GM19239 (cell line): Measurements from ENCODE around the gene HSPG2.
"Not testable (repeated sequence)": the region's sequence is repeated elsewhere in the genome, so short reads cannot be mapped to it uniquely, and the experiment has no call there.

Experiments
- DNase-seq: peaks from one replicate; pipeline ENCODE4 v3.0.0; 2011; ENCODE audit warnings: low spot score; ENCODE audit not compliant: insufficient read length
- FAIRE-seq: peaks from 2 replicates; lab custom pipeline; 2011; peaks lifted over from hg19 to GRCh38; lab: Jason Lieb, UNC

Gene HSPG2

GRCh38 chr1:21935891-21936365, 1.2 kb downstream of the HSPG2 start:
- no peak for FAIRE-seq
- DNase-seq = no peak

DNA sequence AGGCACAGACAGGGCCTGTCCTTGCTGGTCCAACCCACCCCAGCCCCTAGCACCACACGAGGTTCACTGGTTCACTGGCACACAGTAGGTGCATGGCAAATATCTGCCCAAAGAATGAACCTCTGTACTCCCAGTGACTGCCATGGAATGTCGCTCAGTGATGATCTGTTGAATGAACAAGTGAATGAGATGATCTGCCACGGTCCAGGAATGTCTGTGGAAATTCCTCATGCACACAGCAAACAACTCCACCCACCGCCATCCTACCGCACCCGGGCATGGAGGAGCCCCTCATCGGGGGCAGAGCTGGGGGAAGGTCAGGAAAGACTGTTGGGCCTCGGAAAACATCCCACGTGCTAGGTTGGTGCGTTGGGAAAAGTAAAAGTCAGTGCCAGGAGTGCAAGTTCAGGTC, 1.7 kb downstream of the HSPG2 start:
- DNase-seq (no peak), FAIRE-seq (no peak)

GRCh38 chr1:21933397-21934248, 3.5 kb downstream of the HSPG2 start:
- no peak for FAIRE-seq
- no peak for DNase-seq

DNA sequence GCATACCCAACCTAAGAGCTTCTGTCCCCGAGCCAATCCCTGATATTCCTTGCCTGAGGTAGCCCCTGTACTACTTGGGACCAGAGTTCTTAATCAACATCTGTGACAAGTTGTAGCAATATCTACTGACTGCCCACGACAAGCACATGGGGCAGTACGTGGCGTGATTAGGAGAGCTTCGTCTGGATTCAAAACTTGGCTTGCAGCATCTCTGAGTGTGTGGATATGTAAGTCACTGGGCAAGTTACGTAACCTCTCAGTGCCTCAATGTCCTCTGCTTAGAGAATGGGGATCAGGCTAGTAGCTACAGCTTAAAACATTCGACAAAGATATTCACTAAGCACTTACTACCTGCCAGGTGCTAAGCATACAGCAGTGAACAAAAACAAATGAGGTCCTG, 5.0 kb downstream of the HSPG2 start:
- no peak for FAIRE-seq
- no peak for DNase-seq

- DNase-seq (no peak), FAIRE-seq (no peak)
Measured at GRCh38 chr1:21931171-21932093, 5.7 kb downstream of the HSPG2 start.

GRCh38 chr1:21930629-21931170, 6.4 kb downstream of the HSPG2 start:
- DNase-seq (no peak), FAIRE-seq (no peak)

GRCh38 chr1:21930080-21930571, 7.0 kb downstream of the HSPG2 start:
- FAIRE-seq (no peak), DNase-seq (no peak)

GRCh38 chr1:21927533-21928237, 9.4 kb downstream of the HSPG2 start:
- DNase-seq = no peak
- FAIRE-seq = no peak

DNA sequence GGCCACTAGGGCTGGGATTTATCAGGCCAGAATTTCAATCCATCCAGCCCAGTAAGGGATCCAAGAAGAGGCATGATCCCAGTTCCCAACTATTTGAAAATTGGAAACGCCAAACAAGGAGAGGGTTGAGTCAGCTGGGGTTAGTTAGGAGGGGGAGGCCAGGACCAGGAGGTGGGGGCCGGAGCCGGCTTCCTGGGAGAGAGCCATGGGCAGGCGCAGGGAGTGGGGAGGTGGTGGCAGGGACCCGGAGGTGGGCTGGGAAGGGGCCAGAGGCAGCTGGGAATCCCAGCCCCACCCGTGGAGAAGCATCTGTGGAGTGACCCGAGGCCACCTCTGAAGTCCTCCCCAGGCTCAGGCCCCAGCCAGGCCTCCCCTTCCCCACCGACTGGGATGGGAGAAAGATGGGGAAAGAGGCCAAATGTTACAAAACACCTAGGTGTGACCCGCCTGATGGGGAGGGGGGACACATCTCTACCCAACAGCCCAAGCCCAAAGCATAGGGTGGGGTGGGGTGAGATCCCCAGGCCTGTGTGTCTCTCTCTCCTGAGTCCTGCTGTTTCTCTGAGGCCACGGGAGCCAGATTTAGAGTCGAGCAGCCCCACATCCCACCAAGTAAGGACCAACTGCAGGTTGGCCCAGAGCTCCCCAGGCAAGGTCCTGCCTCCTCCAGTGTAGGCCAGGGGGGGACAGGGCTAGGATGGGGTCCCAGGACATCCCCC, 10.1 kb downstream of the HSPG2 start:
- FAIRE-seq = no peak
- DNase-seq = no peak

DNA sequence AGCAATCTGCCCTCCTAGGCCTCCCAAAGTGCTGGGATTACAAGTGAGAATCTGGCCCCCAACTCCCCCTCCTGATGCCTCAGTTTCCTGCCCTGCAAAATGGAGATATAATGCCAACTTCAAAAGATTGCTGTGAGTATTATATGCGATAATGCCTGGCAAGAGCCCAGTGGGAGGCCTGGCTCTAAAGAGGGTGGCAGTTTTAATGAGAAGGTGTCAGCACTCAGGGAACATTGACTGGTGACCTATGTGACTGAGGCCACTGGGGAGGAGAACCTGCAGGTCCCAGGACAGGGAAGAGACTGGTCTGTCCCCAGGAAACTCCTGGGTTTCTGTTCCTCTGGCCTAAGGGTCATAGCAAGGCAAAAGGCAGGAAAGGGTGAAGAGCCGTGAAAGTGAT, 11.0 kb downstream of the HSPG2 start:
- FAIRE-seq = no peak
- DNase-seq = no peak

GRCh38 chr1:21925334-21925940, 11.7 kb downstream of the HSPG2 start:
- no peak for FAIRE-seq
- DNase-seq = no peak

DNA sequence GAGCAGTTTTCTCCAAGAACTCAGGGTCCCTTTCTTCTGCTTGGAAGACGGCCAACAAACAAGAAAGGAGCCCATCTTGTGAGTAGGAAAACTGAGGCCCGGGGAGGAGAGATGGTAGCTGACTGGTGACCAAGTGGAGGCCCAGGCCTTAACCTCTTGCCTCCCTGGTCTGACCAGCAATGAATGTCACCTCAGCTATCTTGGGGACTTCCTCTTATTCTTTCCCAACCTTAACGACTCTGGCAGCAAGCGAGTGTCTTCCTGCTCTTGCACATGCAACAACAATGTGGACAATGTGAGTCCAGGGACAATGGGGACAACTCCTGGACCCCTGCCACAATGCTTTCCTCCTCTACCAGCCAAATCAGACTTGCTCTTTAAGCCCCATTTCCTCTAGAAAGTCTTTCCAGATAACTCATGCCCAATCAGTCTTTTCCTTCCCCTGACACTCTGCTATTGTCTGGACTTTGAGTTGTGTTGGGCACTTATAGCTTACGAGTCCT, 12.6 kb downstream of the HSPG2 start:
- DNase-seq (no peak), FAIRE-seq (no peak)

- FAIRE-seq (no peak), DNase-seq (no peak)
Measured at GRCh38 chr1:21922090-21923013, 14.8 kb downstream of the HSPG2 start.

DNA sequence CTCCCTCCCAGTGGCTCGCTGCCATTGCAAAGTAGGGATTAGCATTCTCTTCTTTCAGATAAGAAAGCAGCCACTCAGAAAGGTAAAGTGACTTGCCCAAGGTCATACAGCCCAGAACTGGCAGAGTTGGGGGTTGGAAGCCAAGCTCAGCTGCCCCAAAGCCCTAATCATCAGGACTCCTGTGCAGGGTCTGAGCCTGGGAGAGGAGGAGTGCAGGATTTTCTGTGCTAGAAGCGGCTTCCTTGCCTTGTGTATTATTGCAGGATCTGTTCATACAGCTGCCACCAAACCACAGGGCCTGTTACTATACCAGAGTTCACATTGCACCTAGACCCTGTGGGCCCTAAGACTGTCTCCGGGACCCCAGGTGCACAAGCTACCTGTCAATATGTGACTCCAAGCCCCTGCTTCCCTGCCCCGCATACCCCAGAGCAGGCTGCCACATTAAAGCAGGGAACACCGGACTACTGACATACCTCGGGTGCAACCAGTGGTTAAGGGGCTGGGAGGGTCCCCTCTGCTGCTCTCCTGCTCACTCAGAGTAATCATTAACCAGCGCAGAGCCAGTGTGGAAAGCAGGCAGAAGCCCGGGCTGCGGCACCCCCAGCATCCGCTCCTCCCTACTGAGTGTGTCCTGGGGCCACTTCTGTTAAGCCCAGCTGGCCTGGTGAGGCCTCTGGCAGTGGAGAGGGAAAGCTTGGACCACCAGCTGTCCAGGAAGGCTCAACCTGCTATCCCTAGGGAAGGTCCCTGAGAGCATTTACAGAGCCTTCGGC, 15.8 kb downstream of the HSPG2 start:
- DNase-seq (no peak), FAIRE-seq (no peak)

DNA sequence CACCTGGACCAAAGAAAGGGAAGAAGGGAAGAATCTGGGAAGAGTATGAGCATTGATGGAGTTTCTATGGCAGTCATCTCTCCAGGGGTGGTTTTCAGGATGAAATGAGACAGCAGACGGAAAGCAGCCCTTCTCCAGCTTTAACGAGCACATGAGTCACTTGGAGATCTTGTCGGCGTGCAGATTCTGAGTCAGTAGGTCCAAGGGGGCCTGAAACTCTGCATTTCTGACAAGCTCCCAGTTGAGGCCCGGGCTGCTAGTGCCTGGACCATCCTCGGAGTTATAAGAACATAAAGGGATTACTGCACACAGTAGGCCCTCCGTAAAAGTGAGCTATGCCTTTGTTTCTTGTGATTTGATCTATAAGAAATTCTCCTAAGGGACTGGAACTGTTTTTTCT, 17.6 kb downstream of the HSPG2 start:
- FAIRE-seq (no peak), DNase-seq (no peak)

DNA sequence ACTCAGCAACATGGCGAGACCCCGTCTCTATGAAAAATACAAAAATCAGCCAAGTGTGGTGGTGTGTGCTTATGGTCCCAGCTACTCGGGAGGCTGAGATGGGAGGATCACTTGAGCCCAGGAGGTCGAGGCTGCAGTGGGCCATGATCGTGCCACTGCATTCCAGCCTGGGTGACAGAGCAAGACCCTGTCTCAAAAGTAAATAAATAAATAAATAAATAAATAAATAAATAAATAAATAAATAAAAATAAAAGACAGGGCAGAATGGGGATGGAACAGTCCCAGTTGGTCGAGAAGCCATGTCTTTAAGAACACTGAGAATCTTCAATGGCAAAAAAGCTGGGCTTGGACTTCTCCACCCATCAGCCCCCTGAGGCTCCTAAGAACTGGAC, 19.9 kb downstream of the HSPG2 start:
- not testable (repeated sequence) for DNase-seq, FAIRE-seq
